ENCODE measurements around the gene C17orf107.
"Not testable (repeated sequence)": the region's sequence is repeated elsewhere in the genome, so short reads cannot be mapped to it uniquely, and the experiment has no call there.

Gene C17orf107

DNA sequence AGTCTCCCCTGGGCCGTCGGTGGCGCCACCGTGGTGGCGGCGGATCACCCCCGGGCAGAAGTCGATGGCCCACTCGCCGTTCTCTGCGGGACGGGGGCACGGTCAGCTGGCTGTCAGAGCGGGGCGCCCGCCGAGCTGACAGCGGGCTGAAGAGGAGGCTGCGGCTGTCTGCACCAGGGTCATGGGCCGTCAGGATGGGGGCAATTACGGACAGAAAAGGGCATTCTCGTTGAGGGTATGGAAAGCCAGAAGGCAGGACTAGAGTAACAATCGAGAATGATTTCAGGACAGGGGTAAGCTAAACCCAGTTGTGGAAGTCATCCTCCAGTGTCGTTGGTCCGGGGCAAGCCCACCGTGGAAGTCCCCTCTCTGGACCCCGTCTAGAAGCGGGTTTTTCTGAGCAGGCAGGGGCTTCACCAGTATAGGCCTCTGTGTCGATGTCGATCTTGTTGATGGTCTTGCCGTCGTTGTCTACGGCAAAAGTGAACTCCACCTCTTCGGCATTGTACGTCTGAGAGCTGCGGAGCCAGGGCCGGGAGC lies 1.8 kb downstream of the C17orf107 start:
- DNase-seq: no peak

- DNase-seq: no peak
Observed at GRCh38 chr17:4901648-4902344, 2.5 kb downstream of the C17orf107 start.

DNA sequence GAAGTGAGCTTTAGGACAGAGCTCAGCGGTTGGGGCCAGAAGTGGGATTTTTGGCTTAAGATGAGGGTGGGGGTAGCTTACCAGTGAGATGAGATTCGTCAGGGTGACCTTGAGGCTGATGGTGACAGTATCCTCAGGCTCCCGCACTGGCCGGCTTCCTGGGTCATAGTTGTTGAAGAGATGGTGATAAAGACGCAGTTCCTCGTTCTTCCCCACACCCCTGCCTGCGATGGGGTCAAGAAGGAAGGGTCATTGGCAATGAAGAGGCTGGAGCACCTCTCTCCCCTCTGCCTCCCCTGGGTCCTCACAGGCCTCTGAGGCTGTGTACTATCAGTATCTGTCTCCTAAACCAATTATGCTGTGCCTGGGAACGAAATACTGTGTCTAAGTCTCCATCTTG lies 3.2 kb downstream of the C17orf107 start:
- DNase-seq: no peak

- DNase-seq: peak; percentile 53
Observed at GRCh38 chr17:4903051-4903818, 3.9 kb downstream of the C17orf107 start, which contains the start of gene CHRNE. Gene CHRNE (minus strand): TSS chr17:4903098. CDS start chr17:4903063, 35 bp downstream.

GRCh38 chr17:4906642-4907041 lies 7.3 kb downstream of the C17orf107 start:
- not testable (repeated sequence) for DNase-seq

- DNase-seq: no peak
Observed at GRCh38 chr17:4908301-4908700, 9.0 kb downstream of the C17orf107 start.

GRCh38 chr17:4908711-4909496 lies 9.6 kb downstream of the C17orf107 start:
- DNase-seq: peak; percentile 26

GRCh38 chr17:4913994-4914393 lies 14.7 kb downstream of the C17orf107 start:
- DNase-seq: no peak

DNA sequence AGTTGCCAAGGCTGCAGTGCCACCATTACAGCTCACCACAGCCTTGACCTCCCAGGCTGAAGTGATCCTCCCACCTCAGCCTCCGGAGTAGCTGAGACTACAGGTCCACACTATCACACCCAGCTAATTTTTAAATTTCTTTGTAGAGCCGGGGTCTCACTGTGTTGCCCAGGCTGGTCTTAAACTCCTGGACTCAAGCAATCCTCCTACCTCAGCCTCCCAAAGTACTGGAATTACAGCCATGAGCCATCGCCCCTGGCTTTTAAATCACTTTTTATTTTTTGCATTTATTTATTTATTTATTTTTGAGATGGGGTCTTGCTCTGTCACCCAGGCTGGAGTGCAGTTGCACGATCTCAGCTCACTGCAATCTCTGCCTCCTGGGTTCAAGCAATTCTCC lies 15.2 kb downstream of the C17orf107 start:
- not testable (repeated sequence) for DNase-seq

- DNase-seq: no peak
Observed at GRCh38 chr17:4919511-4920047, 20.2 kb downstream of the C17orf107 start.

DNA sequence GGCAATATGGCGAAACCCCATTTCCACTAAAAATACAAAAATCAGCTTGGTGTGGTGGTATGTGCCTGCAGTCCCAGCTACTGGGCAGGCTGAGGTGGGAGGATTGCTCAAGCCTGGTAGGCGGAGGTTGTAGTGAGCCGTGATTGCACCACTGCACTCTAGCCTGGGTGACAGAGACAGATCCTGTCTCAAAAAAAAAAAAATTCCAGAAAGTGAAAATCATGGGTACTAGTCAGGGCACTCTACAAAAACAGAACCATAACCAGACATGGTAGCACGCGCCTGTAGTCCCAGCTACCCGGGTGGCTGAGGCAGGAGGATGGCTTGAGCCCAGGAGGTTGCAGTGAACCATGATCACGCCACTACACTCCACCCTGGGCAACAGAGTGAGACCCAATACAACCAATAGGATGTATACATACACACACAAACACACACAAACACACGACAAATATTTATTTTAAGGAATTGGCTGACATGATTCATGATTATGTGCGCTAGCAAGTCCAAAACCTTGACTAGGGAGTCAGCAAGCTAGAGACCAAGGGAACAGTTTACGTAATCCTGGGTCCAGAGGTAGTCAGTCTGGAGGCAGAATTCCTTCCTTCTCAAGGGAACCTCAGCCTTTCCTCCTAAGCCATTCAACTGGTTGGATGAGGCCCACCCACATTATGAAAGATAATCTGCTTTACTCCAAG lies 21.2 kb downstream of the C17orf107 start:
- no peak for DNase-seq

DNA sequence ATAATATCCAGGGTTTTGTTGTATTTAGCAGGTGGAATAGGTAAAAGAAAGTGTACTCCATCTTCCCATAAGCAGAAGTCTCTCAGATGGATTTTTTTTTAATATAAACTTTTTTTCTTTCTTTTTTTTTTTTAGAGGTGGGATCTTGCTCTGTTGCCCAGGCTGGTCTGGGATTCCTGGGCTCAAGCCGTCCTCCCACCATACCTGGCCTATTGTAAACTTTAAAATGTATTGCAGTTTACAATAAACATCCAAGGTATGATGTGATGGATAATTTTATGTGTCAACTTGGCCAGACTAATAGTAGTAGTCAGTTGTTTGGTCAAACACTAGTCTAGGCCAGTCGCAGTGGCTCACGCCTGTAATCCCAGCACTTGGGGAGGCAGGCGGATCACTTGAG lies 22.0 kb downstream of the C17orf107 start:
- no peak for DNase-seq

DNA sequence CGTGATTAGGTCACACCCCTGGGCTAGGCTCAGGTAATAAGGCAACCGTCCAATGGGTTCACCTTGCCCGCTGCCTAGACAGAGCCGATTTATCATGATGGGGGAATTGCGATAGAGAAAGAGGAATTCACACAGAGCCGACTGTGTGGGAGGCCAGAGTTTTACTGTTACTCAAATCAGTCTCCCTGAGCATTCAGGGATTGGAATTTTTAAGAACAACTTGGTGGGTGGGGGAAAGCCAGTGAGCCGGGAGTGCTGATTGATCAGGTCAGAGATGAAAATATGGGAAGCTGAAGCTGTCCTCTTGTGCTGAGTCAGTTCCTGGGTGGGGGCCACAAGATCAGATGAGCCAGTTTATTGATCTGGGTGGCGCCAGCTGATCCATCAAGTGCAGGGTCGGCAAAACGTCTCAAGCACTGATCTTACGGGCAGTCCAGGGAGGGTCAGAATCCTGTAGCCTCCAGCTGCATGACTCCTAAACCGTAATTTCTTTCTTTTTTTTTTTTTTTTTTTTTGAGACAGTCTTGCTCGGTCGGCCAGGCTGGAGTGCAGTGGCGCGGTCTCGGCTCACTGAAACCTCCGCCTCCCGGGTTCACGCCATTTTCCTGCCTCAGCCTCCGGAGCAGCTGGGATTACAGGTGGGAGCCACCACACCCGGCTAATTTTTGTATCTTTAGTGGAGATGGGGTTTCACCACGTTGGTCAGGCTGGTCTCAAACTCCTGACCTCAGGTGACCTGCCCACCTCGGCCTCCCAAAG lies 27.4 kb downstream of the C17orf107 start:
- DNase-seq: not testable (repeated sequence)

DNA sequence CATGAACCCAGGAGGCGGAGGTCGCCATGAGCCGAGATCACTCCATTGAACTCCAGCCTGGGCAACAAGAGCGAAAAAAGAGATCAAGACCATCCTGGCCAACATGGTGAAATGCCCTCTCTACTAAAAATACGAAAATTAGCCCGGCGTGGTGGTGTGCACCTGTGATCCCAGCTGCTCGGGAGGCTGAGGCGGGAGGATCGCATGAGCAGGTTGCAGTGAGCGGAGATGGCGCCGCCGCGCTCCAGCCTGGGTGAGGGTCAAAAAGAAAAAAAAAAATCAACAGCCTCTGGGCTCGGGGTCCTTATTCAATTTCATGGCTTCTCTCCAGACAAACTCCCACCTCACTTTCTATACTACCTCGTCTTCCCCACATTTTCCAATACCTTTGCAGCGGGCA lies 29.5 kb downstream of the C17orf107 start:
- no peak for DNase-seq

DNA sequence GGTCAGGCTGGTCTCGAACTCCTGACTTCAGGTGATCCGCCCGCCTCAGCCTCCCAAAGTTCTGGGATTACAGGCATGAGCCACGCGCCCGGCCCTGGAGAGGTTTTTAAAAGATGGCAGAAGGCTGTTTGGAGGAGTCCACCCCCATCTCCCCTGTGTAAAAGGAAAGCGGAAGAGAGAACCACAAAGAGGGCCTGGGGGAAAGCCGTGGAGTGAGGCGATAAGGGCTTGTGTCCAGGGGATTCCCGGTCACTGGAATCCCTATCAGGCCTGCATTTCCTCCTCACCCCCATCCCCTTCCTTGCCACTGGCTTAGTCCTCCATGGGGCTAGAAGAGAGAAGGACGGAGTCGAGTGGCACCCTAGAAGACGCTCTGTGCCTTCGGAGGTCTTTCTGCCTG lies 32.6 kb downstream of the C17orf107 start, which contains the start of gene GP1BA:
Gene GP1BA, plus strand, starts transcription at position 315 of the 400 bp plus-strand sequence. CDS start 328 bp downstream, outside the sequence.
- DNase-seq: no peak

GRCh38 chr17:4932756-4933155 lies 33.4 kb downstream of the C17orf107 start:
- no peak for DNase-seq

DNA sequence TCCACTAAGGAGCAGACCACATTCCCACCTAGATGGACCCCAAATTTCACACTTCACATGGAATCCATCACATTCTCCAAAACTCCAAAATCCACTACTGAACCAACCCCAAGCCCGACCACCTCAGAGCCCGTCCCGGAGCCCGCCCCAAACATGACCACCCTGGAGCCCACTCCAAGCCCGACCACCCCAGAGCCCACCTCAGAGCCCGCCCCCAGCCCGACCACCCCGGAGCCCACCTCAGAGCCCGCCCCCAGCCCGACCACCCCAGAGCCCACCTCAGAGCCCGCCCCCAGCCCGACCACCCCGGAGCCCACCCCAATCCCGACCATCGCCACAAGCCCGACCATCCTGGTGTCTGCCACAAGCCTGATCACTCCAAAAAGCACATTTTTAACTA lies 34.3 kb downstream of the C17orf107 start:
- DNase-seq: no peak

DNA sequence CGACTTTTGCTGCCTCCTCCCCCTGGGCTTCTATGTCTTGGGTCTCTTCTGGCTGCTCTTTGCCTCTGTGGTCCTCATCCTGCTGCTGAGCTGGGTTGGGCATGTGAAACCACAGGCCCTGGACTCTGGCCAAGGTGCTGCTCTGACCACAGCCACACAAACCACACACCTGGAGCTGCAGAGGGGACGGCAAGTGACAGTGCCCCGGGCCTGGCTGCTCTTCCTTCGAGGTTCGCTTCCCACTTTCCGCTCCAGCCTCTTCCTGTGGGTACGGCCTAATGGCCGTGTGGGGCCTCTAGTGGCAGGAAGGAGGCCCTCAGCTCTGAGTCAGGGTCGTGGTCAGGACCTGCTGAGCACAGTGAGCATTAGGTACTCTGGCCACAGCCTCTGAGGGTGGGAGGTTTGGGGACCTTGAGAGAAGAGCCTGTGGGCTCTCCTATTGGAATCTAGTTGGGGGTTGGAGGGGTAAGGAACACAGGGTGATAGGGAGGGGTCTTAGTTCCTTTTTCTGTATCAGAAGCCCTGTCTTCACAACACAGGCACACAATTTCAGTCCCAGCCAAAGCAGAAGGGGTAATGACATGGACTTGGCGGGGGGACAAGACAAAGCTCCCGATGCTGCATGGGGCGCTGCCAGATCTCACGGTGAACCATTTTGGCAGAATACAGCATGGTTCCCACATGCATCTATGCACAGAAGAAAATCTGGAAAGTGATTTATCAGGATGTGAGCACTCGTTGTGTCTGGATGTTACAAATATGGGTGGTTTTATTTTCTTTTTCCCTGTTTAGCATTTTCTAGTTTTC lies 35.0 kb downstream of the C17orf107 start:
- no peak for DNase-seq

- DNase-seq: no peak
Observed at GRCh38 chr17:4935650-4936049, 36.3 kb downstream of the C17orf107 start.

DNA sequence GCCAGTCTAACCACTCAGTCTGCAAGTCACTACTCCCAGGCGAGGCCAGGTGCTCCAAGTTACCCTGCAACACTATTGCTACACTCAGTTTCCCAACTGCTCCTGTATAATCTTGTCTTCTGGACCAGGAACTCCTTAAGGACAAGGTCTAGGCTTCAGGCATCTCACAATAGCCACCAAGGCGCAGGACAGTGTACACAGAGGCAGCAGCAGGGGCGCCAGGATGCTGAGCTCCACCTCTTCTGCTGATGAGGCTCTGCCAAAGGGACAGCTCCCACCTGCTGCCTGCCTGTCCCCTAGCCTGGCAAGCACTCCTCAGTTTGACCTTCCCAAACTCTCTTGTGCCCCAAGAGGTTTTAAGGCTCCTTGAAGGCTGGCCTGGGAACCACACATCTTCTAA lies 37.1 kb downstream of the C17orf107 start:
- DNase-seq: no peak
